Endothelial cell of umbilical vein (primary cell): ENCODE measurements around the gene CNTLN. TPM values are rescaled to one million over a fixed set of nuclear protein-coding genes. Genes with fewer than 3 reads are reported as not detected.

Experiments
- BruUV-seq: library from RNA; stranded (reverse); fragments of 400-500 nt; replicated peaks from 2 replicates; lab custom pipeline; 2021; lab: Mats Ljungman, UMichigan
- CTCF ChIA-PET: fragments of 300-600, 350-600 bp; sonication (Branson Sonifier 250); formaldehyde crosslinking; loops from one replicate; lab custom pipeline; 2021; ENCODE audit warnings: antibody characterized with exemption, inconsistent platforms; lab: Charles Lee
- POLR2A ChIA-PET: fragments of 300-600, 350-600 bp; sonication (Branson Sonifier 250); formaldehyde crosslinking; loops from one replicate; lab custom pipeline; 2021; ENCODE audit warnings: antibody characterized with exemption, inconsistent platforms; lab: Charles Lee
- DNase-seq: peaks from one replicate; pipeline ENCODE4 v3.0.0-alpha.2; 2011; ENCODE audit warnings: low read depth, low spot score
- FAIRE-seq: peaks from 2 replicates; lab custom pipeline; 2011; peaks lifted over from hg19 to GRCh38; lab: Jason Lieb, UNC
- H2AFZ ChIP-seq: 2 replicates; pipeline ENCODE4 v1.6.0; 2012; ENCODE audit warnings: low read depth, low read length, control low read depth, inconsistent platforms
- H3K27ac ChIP-seq: 2 replicates; pipeline ENCODE4 v1.5.1; 2011; ENCODE audit warnings: low read depth, mild to moderate bottlenecking, control low read depth, low read length, moderate library complexity; ENCODE audit not compliant: insufficient read depth
- H3K27me3 ChIP-seq, 2 experiments: 2 replicates each; pipeline versions ENCODE4 v1.6.0 to v1.6.1; 2011; ENCODE audit warnings: low read length in 2 of 2, mixed read lengths in 1 of 2; ENCODE audit not compliant: control insufficient read depth in 2 of 2, insufficient read depth in 2 of 2
- H3K36me3 ChIP-seq, 2 experiments: 2 replicates in 1 of 2; 3 replicates in 1 of 2; pipeline ENCODE4 v1.5.1; 2011; ENCODE audit warnings: low read length in 2 of 2, mild to moderate bottlenecking in 1 of 2, moderate library complexity in 1 of 2; ENCODE audit not compliant: control insufficient read depth in 2 of 2, insufficient read depth in 2 of 2; ENCODE audit errors: extremely low read depth in 1 of 2
- H3K4me1 ChIP-seq: 3 replicates; pipeline ENCODE4 v1.5.1; 2011; ENCODE audit warnings: mild to moderate bottlenecking, low read length; ENCODE audit not compliant: control insufficient read depth, insufficient read depth; ENCODE audit errors: extremely low read depth
- H3K4me2 ChIP-seq: 2 replicates; pipeline ENCODE4 v1.6.1; 2011; ENCODE audit warnings: low read length, control low read depth, mixed read lengths; ENCODE audit not compliant: insufficient read depth
- H3K4me3 ChIP-seq, 3 experiments: fragments of 200-600 bp in 1 of 3; sonication (generic), shearing (Covaris generic) in 1 of 3; replicated peaks in 1 of 3; 2 replicates each; pipeline ENCODE4 v1.5.1; 2011 to 2016; ENCODE audit warnings: control low read depth in 3 of 3, low read length in 3 of 3, mild to moderate bottlenecking in 2 of 3, inconsistent platforms in 1 of 3, low read depth in 1 of 3, moderate library complexity in 1 of 3; ENCODE audit not compliant: insufficient read depth in 1 of 3
- H3K79me2 ChIP-seq: 2 replicates; pipeline ENCODE4 v1.6.0; 2012; ENCODE audit warnings: low read length, inconsistent platforms; ENCODE audit not compliant: control insufficient read depth, insufficient read depth
- H3K9ac ChIP-seq: replicated peaks from 2 replicates; pipeline ENCODE3; 2011; ENCODE audit warnings: low read length, control low read depth; ENCODE audit not compliant: insufficient read depth; ENCODE audit errors: extremely low read depth
- H3K9me1 ChIP-seq: replicated peaks from 3 replicates; pipeline ENCODE4 v1.6.0; 2011; ENCODE audit warnings: mild to moderate bottlenecking, low read length; ENCODE audit not compliant: control insufficient read depth, insufficient read depth; ENCODE audit errors: extremely low read depth
- H3K9me3 ChIP-seq: replicated peaks from 2 replicates; pipeline ENCODE4 v1.5.1; 2012; ENCODE audit warnings: low read length, inconsistent platforms; ENCODE audit not compliant: control insufficient read depth, insufficient read depth
- H4K20me1 ChIP-seq: replicated peaks from 2 replicates; pipeline ENCODE3; 2011; ENCODE audit warnings: mild to moderate bottlenecking, low read length; ENCODE audit not compliant: control insufficient read depth, insufficient read depth; ENCODE audit errors: extremely low read depth
- EZH2 ChIP-seq: IDR thresholded peaks from 2 replicates; pipeline ENCODE4 v1.6.1; 2012; ENCODE audit warnings: borderline replicate concordance, low read depth, mild to moderate bottlenecking, moderate library complexity, low read length, inconsistent platforms; ENCODE audit not compliant: severe bottlenecking
- FOS ChIP-seq: IDR thresholded peaks from 2 replicates; pipeline ENCODE4 v1.6.1; 2011; ENCODE audit warnings: mild to moderate bottlenecking, low read length, moderate library complexity, borderline replicate concordance; ENCODE audit not compliant: insufficient read depth
- GATA2 ChIP-seq: IDR thresholded peaks from 2 replicates; pipeline ENCODE4 v1.7.0; 2011; ENCODE audit warnings: low read depth, mild to moderate bottlenecking, moderate library complexity, mixed read lengths, low read length; ENCODE audit not compliant: insufficient read length, insufficient read depth
- JUN ChIP-seq: IDR thresholded peaks from 2 replicates; pipeline ENCODE4 v1.6.1; 2011; ENCODE audit warnings: borderline replicate concordance, low read depth; ENCODE audit not compliant: insufficient read length, insufficient read depth
- MYC ChIP-seq: IDR thresholded peaks from one replicate; pipeline ENCODE4 v1.6.1; 2011; ENCODE audit warnings: mild to moderate bottlenecking, low read depth, low read length
- POLR2A ChIP-seq: IDR thresholded peaks from 2 replicates; pipeline ENCODE4 v1.6.1; 2012; ENCODE audit warnings: low read depth, mild to moderate bottlenecking, control low read depth, low read length
- POLR2AphosphoS5 ChIP-seq: IDR thresholded peaks from 2 replicates; pipeline ENCODE4 v1.6.1; 2012; ENCODE audit warnings: low read depth, mild to moderate bottlenecking, control low read depth, low read length, moderate library complexity; ENCODE audit not compliant: insufficient read depth
- dilution Hi-C: fragments of 300-500 bp; cut with MboI; formaldehyde crosslinking; loops from one replicate; pipeline ENCODE4 v1.15.0; 2019; ENCODE audit warnings: low sequenced_read_pairs; ENCODE audit not compliant: extremely low pct_ligation_motif_present
- intact Hi-C: fragments of 100-400 bp; cut with micrococcal nuclease; formaldehyde crosslinking; loops from one replicate; pipeline ENCODE4 v1.10.0; 2022
- polyA plus RNA-seq, 4 experiments: library from polyadenylated mRNA; depleted of rRNA in 3 of 4; stranded (reverse) in 3 of 4; unstranded in 1 of 4; fragments of >200 nt; gene quantifications; 2 replicates each; pipeline versions ENCODE4 v1.2.1 to v1.2.3, GENCODE V29; 2011 to 2012; ENCODE audit warnings: missing spikeins in 1 of 4
- total RNA-seq: library from RNA; stranded (reverse); gene quantifications from 2 replicates; pipeline ENCODE4 v1.2.3, GENCODE V29; 2021
- TF ChIP-seq, protein P1 (sequence below), 2 donors: IDR thresholded peaks; 1 replicate in 1 of 2; 2 replicates in 1 of 2; pipeline ENCODE4 v1.5.1; 2011; ENCODE audit warnings: low read length in 2 of 2, mild to moderate bottlenecking in 2 of 2, moderate library complexity in 2 of 2, control low read depth in 1 of 2, inconsistent platforms in 1 of 2, low read depth in 1 of 2; ENCODE audit not compliant: insufficient read depth in 1 of 2; ENCODE audit errors: extremely low read depth in 1 of 2
- TF ChIP-seq, protein P2 (sequence below): IDR thresholded peaks from 2 replicates; pipeline ENCODE4 v1.6.1; 2011; ENCODE audit not compliant: insufficient read depth, insufficient read length

The CNTLN gene
- total and polyA plus RNA-seq, 2 donors (not counting 3 experiments of a cell fraction or from before 2014, with no cell fraction given): 3.5 to 15.8 TPM

DNA sequence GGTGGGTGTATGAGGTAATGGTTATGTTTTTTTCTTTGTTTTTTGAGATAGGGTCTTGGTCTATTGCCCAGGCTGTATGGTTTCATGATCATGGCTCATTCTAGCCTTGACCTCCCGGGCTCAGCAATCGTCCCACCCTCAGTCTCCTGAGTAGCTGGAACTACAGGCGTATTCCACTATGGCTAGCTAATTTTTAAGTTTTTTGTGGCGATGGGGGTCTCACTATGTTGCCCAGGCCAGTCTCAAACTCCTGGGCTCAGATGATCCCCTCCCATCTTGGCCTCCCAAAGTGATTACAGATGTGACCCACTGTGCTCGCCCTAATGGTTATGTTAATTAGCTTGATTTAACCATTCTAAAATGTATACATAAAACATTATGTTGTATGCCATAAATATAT lies 5.6 kb downstream of the CNTLN start:
- no peak for DNase-seq
- H3K36me3 ChIP-seq: no peaks in the 10 kb centered on the region
- peaks cover 43% of the 10 kb centered on the region for H3K79me2 ChIP-seq
- no peak overlapping the region for H3K4me2 ChIP-seq
- no peak overlapping the region for H3K9ac ChIP-seq
- intact Hi-C loops: no loop called here
- no peak for FAIRE-seq
- no peaks in the 10 kb centered on the region for H3K9me1 ChIP-seq
- POLR2A ChIA-PET: no interaction called here
- H4K20me1 ChIP-seq: no peaks in the 10 kb centered on the region
- BruUV-seq: no TSS peak
- CTCF ChIA-PET: interaction anchor here (1.5 kb wide), 1 partner anchor 77 kb away, joined by 4 read pairs; no protein-coding TSS in a partner anchor
- TF ChIP-seq POLR2A: no peak
- TF ChIP-seq, protein P1, sequence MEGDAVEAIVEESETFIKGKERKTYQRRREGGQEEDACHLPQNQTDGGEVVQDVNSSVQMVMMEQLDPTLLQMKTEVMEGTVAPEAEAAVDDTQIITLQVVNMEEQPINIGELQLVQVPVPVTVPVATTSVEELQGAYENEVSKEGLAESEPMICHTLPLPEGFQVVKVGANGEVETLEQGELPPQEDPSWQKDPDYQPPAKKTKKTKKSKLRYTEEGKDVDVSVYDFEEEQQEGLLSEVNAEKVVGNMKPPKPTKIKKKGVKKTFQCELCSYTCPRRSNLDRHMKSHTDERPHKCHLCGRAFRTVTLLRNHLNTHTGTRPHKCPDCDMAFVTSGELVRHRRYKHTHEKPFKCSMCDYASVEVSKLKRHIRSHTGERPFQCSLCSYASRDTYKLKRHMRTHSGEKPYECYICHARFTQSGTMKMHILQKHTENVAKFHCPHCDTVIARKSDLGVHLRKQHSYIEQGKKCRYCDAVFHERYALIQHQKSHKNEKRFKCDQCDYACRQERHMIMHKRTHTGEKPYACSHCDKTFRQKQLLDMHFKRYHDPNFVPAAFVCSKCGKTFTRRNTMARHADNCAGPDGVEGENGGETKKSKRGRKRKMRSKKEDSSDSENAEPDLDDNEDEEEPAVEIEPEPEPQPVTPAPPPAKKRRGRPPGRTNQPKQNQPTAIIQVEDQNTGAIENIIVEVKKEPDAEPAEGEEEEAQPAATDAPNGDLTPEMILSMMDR (IDR thresholded peaks at IDR 0.05; ENCODE audit: extremely low read depth in 1 of 2, insufficient read depth in 1 of 2, low read depth in 1 of 2, low read length in 2 of 2): no peak
- no peak for TF ChIP-seq JUN
- no peak for TF ChIP-seq GATA2
- TF ChIP-seq, protein P2, sequence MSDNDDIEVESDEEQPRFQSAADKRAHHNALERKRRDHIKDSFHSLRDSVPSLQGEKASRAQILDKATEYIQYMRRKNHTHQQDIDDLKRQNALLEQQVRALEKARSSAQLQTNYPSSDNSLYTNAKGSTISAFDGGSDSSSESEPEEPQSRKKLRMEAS: no peak
- no peak for TF ChIP-seq MYC
- no peak for TF ChIP-seq FOS
- no peak for TF ChIP-seq EZH2
- no peak for TF ChIP-seq POLR2AphosphoS5
- no peak overlapping the region for H3K27ac ChIP-seq
- no peak overlapping the region for H3K4me3 ChIP-seq
- peaks cover 2% of the 10 kb centered on the region for H3K4me1 ChIP-seq
- dilution Hi-C loops: no loop called here
- no peaks in the 10 kb centered on the region for H3K9me3 ChIP-seq
- no peaks in the 10 kb centered on the region for H3K27me3 ChIP-seq
- H2AFZ ChIP-seq: no peak overlapping the region
